A549 (cell line): ENCODE measurements around the gene DUSP14. TPM values are rescaled to one million over a fixed set of nuclear protein-coding genes. Genes with fewer than 3 reads are reported as not detected.

Experiments used
- ATAC-seq, 2 experiments: fragments of 200-7000 bp in 1 of 2; fragments of >200 bp in 1 of 2; cut with Nextera tagmentation in 1 of 2; cut with Tn5 transposase in 1 of 2; 3 replicates each; pipeline versions ENCODE4 v1.8.0 to v1.9.1; 2018 to 2020; ENCODE audit warnings: mild to moderate bottlenecking in 1 of 2, moderate library complexity in 1 of 2
- CTCF ChIA-PET: fragments of 300-600 bp; sonication (Branson Sonifier 250); formaldehyde crosslinking; extraction: SDS; loops from one replicate; lab custom pipeline; 2021; ENCODE audit warnings: antibody characterized with exemption, inconsistent platforms; lab: Yijun Ruan, JAX
- POLR2A ChIA-PET: fragments of 350-600 bp; formaldehyde crosslinking; extraction: SDS; loops from one replicate; lab custom pipeline; 2021; ENCODE audit warnings: antibody characterized with exemption, inconsistent platforms; lab: Yijun Ruan, JAX
- DNase-seq, 2 experiments: peaks; one replicate each; pipeline versions ENCODE4 v3.0.0 to v3.0.0-alpha.2; 2011 to 2016; ENCODE audit warnings: low read depth in 1 of 2, low spot score in 1 of 2
- FAIRE-seq: peaks from 2 replicates; lab custom pipeline; 2011; peaks lifted over from hg19 to GRCh38; lab: Jason Lieb, UNC
- H3K27ac ChIP-seq, 2 experiments: fragments of >200 bp; sonication (Bioruptor Twin); formaldehyde crosslinking; 3 replicates each; pipeline ENCODE4 v1.5.1; 2016 to 2017
- H3K4me1 ChIP-seq: fragments of >200 bp; sonication (Bioruptor Twin); formaldehyde crosslinking; 3 replicates; pipeline ENCODE4 v1.6.1; 2016
- H3K4me2 ChIP-seq: fragments of >200 bp; sonication (Bioruptor Twin); formaldehyde crosslinking; 3 replicates; pipeline ENCODE4 v1.6.1; 2016
- H3K4me3 ChIP-seq: fragments of >200 bp; sonication (Bioruptor Twin); formaldehyde crosslinking; 3 replicates; pipeline ENCODE4 v1.5.1; 2016
- H3K9me3 ChIP-seq: fragments of >200 bp; sonication (Bioruptor Twin); formaldehyde crosslinking; 3 replicates; pipeline ENCODE4 v1.6.1; 2016
- BHLHE40 ChIP-seq: IDR thresholded peaks from 2 replicates; pipeline ENCODE4 v1.6.1; 2012; ENCODE audit warnings: low read depth, low read length, inconsistent platforms
- CEBPB ChIP-seq, 2 experiments: fragments of >200 bp in 1 of 2; sonication (Bioruptor Twin) in 1 of 2; formaldehyde crosslinking in 1 of 2; IDR thresholded peaks; 2 replicates each; pipeline ENCODE4 v1.6.1; 2012 to 2016
- CHD2 ChIP-seq: fragments of 150-350 bp; IDR thresholded peaks from 2 replicates; pipeline ENCODE4 v1.6.1; 2014; ENCODE audit warnings: low read length; ENCODE audit not compliant: partially characterized antibody
- EHF ChIP-seq: fragments of 250-450 bp; sonication (Bioruptor Pico); IDR thresholded peaks from 2 replicates; pipeline ENCODE4 v1.5.0; 2020; ENCODE audit warnings: mild to moderate bottlenecking
- EP300 ChIP-seq, 2 experiments: fragments of >200 bp; sonication (Bioruptor Twin); formaldehyde crosslinking; IDR thresholded peaks; 2 replicates in 1 of 2; 3 replicates in 1 of 2; pipeline ENCODE4 v1.6.1; 2016 to 2017
- ESRRA ChIP-seq: fragments of 150-350 bp; IDR thresholded peaks from 2 replicates; pipeline ENCODE4 v1.6.1; 2014; ENCODE audit warnings: mild to moderate bottlenecking, low read length, borderline replicate concordance
- FOSB ChIP-seq: fragments of 250-450 bp; sonication (Bioruptor Pico); IDR thresholded peaks from 2 replicates; pipeline ENCODE4 v1.5.0; 2020; ENCODE audit warnings: mild to moderate bottlenecking, moderate library complexity
- FOSL2 ChIP-seq, 2 experiments: fragments of 450-650 bp in 1 of 2; fragments of >200 bp in 1 of 2; sonication (Bioruptor Twin) in 1 of 2; formaldehyde crosslinking; IDR thresholded peaks; 2 replicates each; pipeline versions ENCODE4 v1.5.0 to v1.6.1; 2016 to 2020; ENCODE audit warnings: mild to moderate bottlenecking in 1 of 2, moderate library complexity in 1 of 2
- HEYL ChIP-seq: fragments of 250-450 bp; sonication (Bioruptor Pico); IDR thresholded peaks from 2 replicates; pipeline ENCODE4 v1.8.0; 2021; ENCODE audit warnings: mild to moderate bottlenecking, moderate library complexity
- HOXB13 ChIP-seq: fragments of 250-450 bp; sonication (Bioruptor Pico); IDR thresholded peaks from 2 replicates; pipeline ENCODE4 v1.5.0; 2020; ENCODE audit warnings: low read depth, mild to moderate bottlenecking, moderate library complexity
- NPAS2 ChIP-seq: fragments of 250-450 bp; sonication (Bioruptor Pico); IDR thresholded peaks from 2 replicates; pipeline ENCODE4 v1.8.0; 2022; ENCODE audit warnings: mild to moderate bottlenecking, moderate library complexity, borderline replicate concordance
- POLR2AphosphoS2 ChIP-seq: conservative IDR thresholded peaks from 2 replicates; pipeline ENCODE4 v1.6.1; 2012; ENCODE audit warnings: low read length, improper control_type of control experiment, inconsistent platforms
- RCOR1 ChIP-seq: fragments of 150-350 bp; IDR thresholded peaks from 2 replicates; pipeline ENCODE4 v1.6.1; 2014; ENCODE audit warnings: antibody characterized with exemption, low read length, low read depth
- RFX5 ChIP-seq: fragments of 450-650 bp; IDR thresholded peaks from 2 replicates; pipeline ENCODE4 v1.7.1; 2014; ENCODE audit warnings: antibody characterized with exemption, mild to moderate bottlenecking, moderate library complexity
- RNF2 ChIP-seq: fragments of 200-600 bp; sonication (generic); IDR thresholded peaks from 2 replicates; pipeline ENCODE4 v1.6.1; 2016; ENCODE audit warnings: low read depth, mild to moderate bottlenecking, antibody characterized with exemption, moderate library complexity, borderline replicate concordance
- SMC3 ChIP-seq: fragments of >200 bp; sonication (Bioruptor Twin); formaldehyde crosslinking; IDR thresholded peaks from 3 replicates; pipeline ENCODE4 v1.6.1; 2018; ENCODE audit warnings: inconsistent platforms
- SREBF2 ChIP-seq: fragments of 450-650 bp; IDR thresholded peaks from 2 replicates; pipeline ENCODE4 v1.6.1; 2014; ENCODE audit warnings: mild to moderate bottlenecking, moderate library complexity
- TFCP2L1 ChIP-seq: fragments of 250-450 bp; sonication (Bioruptor Pico); IDR thresholded peaks from 2 replicates; pipeline ENCODE4 v1.5.0; 2021; ENCODE audit warnings: mild to moderate bottlenecking
- ZSCAN20 ChIP-seq: fragments of 250-450 bp; sonication (Bioruptor Pico); IDR thresholded peaks from 2 replicates; pipeline ENCODE4 v1.8.0; 2022; ENCODE audit warnings: mild to moderate bottlenecking, moderate library complexity
- WGBS: methylation state at CpG from one replicate; pipeline ENCODE4 v1.1.6; 2017; ENCODE audit errors: missing lambda C conversion rate; 5-methylcytosine and 5-hydroxymethylcytosine counted together
- polyA plus RNA-seq, 4 experiments: library from polyadenylated mRNA; depleted of rRNA in 3 of 4; stranded (reverse); fragments of >200 nt; fragmentation: RNase III in 1 of 4; extraction: RNeasy Plus Mini Kit Qiagen cat#74134 plus additional on column Dnase treatment in 1 of 4; gene quantifications; 2 replicates in 3 of 4; 3 replicates in 1 of 4; pipeline ENCODE4 v1.2.3, GENCODE V29; 2011 to 2017
- TF ChIP-seq, protein P1 (sequence below): fragments of 150-350 bp; IDR thresholded peaks from 2 replicates; pipeline ENCODE4 v1.6.1; 2014; ENCODE audit warnings: low read depth, mild to moderate bottlenecking, low read length
- TF ChIP-seq, protein P2 (sequence below): fragments of 450-650 bp; IDR thresholded peaks from 2 replicates; pipeline ENCODE4 v1.6.1; 2014; ENCODE audit warnings: antibody characterized with exemption
- TF ChIP-seq, protein P3 (sequence below): fragments of >200 bp; sonication (Bioruptor Twin); formaldehyde crosslinking; IDR thresholded peaks from 2 replicates; pipeline ENCODE4 v1.6.1; 2016
- TF ChIP-seq, protein P4 (sequence below): fragments of 200-600 bp; sonication (generic); IDR thresholded peaks from 2 replicates; pipeline ENCODE4 v1.6.1; 2016; ENCODE audit warnings: antibody characterized with exemption, mild to moderate bottlenecking, moderate library complexity
- TF ChIP-seq, protein P5 (sequence below): fragments of 250-450 bp; sonication (Bioruptor Pico); IDR thresholded peaks from 2 replicates; pipeline ENCODE4 v1.5.0; 2021; ENCODE audit warnings: mild to moderate bottlenecking, moderate library complexity, borderline replicate concordance

Gene DUSP14
- polyA plus RNA-seq, 2 of the 4 experiments (the other 2 are of a cell fraction): 32.7 to 35.5 TPM

DNA sequence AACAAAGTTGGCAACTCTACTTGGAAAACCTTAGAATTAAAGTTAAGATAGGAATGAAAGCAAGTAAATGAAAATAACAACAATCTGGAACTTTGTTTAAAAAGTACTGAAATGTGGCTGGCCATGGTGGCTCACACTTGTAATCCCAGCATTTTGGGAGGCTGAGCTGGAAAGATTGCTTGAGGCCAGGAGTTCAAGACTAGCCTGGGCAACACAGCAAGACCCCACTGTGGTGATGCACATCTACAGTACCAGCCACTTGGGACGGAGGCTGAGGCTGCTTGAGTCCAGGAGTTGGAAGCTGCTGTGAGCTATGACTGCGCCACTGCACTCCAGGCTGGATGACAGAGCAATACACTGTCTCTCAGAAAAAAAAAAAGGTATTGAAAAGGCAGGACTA is 67.8 kb downstream of the DUSP14 start:
- no peaks in the 10 kb centered on the region for H3K4me1 ChIP-seq
- no peak overlapping the region for H3K4me2 ChIP-seq
- TF ChIP-seq, protein P1, sequence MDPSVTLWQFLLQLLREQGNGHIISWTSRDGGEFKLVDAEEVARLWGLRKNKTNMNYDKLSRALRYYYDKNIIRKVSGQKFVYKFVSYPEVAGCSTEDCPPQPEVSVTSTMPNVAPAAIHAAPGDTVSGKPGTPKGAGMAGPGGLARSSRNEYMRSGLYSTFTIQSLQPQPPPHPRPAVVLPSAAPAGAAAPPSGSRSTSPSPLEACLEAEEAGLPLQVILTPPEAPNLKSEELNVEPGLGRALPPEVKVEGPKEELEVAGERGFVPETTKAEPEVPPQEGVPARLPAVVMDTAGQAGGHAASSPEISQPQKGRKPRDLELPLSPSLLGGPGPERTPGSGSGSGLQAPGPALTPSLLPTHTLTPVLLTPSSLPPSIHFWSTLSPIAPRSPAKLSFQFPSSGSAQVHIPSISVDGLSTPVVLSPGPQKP: no peak
- no peak for TF ChIP-seq HOXB13 (CRISPR knock-in tag)
- no peak for TF ChIP-seq CEBPB (IDR thresholded peaks at IDR 0.05)
- TF ChIP-seq, protein P2, sequence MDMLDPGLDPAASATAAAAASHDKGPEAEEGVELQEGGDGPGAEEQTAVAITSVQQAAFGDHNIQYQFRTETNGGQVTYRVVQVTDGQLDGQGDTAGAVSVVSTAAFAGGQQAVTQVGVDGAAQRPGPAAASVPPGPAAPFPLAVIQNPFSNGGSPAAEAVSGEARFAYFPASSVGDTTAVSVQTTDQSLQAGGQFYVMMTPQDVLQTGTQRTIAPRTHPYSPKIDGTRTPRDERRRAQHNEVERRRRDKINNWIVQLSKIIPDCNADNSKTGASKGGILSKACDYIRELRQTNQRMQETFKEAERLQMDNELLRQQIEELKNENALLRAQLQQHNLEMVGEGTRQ: no peak
- TF ChIP-seq, all 56 proteins: peak for 0
- 97% methylated on average over 2 of the region's 2 CpGs for WGBS
- ATAC-seq: no peak
- H3K27ac ChIP-seq: no peak overlapping the region
- ChIA-PET POLR2A (no interaction called here), CTCF (interaction anchor here (0.5 to 10.5 kb wide), 3 partner anchors 12 to 34 kb away, joined by 3 to 66 read pairs (median 3); no protein-coding TSS in a partner anchor)
- no peak for DNase-seq
- no peak overlapping the region for H3K4me3 ChIP-seq
- H3K9me3 ChIP-seq: no peaks in the 10 kb centered on the region
- FAIRE-seq: no peak

DNA sequence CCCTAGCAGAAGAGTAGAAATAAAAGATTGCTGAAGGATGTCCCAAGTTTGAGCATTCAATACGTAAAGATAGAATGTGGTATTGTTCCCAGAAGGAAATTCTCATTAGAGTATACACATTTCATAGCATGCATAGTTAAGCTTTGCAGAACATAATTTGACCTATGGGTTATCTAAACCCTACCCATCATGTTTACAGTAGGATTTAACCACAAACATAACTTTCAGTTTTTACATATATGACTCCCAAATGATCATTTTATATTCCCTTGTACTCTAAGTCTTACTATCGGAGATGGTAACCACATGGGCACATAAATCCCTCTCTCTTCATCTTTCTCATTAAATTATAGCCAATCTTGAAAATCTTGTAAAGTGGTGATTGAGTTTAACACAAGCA is 68.6 kb downstream of the DUSP14 start:
- FAIRE-seq: no peak
- no peak overlapping the region for H3K4me2 ChIP-seq
- H3K4me3 ChIP-seq: no peak overlapping the region
- H3K4me1 ChIP-seq: no peaks in the 10 kb centered on the region
- POLR2A ChIA-PET: no interaction called here
- H3K27ac ChIP-seq: no peak overlapping the region
- 95% methylated on average over 2 of the region's 2 CpGs for whole genome bisulfite sequencing
- no peaks in the 10 kb centered on the region for H3K9me3 ChIP-seq
- TF ChIP-seq, protein P3, sequence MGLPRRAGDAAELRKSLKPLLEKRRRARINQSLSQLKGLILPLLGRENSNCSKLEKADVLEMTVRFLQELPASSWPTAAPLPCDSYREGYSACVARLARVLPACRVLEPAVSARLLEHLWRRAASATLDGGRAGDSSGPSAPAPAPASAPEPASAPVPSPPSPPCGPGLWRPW: no peak
- TF ChIP-seq TFCP2L1 (CRISPR knock-in tag) (no peak), ESRRA (no peak), HEYL (CRISPR knock-in tag) (no peak)
- TF ChIP-seq, protein P4, sequence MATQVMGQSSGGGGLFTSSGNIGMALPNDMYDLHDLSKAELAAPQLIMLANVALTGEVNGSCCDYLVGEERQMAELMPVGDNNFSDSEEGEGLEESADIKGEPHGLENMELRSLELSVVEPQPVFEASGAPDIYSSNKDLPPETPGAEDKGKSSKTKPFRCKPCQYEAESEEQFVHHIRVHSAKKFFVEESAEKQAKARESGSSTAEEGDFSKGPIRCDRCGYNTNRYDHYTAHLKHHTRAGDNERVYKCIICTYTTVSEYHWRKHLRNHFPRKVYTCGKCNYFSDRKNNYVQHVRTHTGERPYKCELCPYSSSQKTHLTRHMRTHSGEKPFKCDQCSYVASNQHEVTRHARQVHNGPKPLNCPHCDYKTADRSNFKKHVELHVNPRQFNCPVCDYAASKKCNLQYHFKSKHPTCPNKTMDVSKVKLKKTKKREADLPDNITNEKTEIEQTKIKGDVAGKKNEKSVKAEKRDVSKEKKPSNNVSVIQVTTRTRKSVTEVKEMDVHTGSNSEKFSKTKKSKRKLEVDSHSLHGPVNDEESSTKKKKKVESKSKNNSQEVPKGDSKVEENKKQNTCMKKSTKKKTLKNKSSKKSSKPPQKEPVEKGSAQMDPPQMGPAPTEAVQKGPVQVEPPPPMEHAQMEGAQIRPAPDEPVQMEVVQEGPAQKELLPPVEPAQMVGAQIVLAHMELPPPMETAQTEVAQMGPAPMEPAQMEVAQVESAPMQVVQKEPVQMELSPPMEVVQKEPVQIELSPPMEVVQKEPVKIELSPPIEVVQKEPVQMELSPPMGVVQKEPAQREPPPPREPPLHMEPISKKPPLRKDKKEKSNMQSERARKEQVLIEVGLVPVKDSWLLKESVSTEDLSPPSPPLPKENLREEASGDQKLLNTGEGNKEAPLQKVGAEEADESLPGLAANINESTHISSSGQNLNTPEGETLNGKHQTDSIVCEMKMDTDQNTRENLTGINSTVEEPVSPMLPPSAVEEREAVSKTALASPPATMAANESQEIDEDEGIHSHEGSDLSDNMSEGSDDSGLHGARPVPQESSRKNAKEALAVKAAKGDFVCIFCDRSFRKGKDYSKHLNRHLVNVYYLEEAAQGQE: no peak
- TF ChIP-seq, all 56 proteins: peak for 0
- CTCF ChIA-PET: interaction anchor here (2.4 to 10.5 kb wide), 2 partner anchors 12 to 31 kb away, joined by 7 to 66 read pairs; no protein-coding TSS in a partner anchor
- no peak for ATAC-seq
- no peak for DNase-seq

DNA sequence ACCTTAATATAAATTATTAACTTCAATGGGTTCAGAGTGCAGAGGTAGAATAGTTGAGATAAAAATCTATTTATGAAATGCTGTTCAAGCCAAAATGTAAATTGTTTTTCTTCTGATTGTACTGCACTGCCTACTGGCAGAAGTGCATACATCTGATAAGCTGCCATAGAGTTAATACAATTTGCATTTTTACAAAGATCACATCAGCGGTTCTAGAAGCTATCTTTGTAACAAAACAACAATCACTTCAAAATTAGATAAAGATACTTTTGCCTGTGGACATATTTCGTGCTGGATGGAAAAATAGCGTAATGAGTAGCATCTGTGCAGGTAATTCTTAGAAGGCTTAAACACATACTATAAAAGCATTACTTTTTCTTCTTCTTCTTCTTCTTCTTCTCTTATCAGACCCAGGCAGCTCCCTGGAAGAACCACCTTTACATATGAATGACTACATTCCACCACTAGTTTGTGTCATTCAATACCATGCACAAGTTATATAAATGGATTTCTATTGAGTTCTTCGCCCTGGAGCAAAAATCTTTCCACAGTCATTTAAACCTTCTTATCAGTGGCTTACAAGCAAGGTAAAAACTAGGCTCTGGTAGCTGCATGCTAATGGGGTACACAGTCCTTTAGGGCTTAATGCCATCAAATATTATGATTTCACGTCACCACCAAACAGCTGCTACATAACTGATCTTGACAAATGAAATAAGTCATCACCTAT is 72.5 kb downstream of the DUSP14 start:
- DNase-seq: no peak
- no peak for TF ChIP-seq RFX5
- no peak for TF ChIP-seq FOSB (CRISPR knock-in tag)
- TF ChIP-seq FOSL2 (IDR thresholded peaks at IDR 0.05): no peak
- no peak for TF ChIP-seq FOSL2 (CRISPR knock-in tag; IDR thresholded peaks at IDR 0.05)
- TF ChIP-seq RCOR1: no peak
- TF ChIP-seq CHD2: no peak
- TF ChIP-seq NPAS2: no peak
- TF ChIP-seq CEBPB (IDR thresholded peaks at IDR 0.05): no peak
- TF ChIP-seq SREBF2: no peak
- TF ChIP-seq RNF2: no peak
- TF ChIP-seq EP300 (IDR thresholded peaks at IDR 0.05): no peak
- TF ChIP-seq EHF: no peak
- no peak for TF ChIP-seq BHLHE40
- no peak for TF ChIP-seq SMC3
- TF ChIP-seq, protein P5, sequence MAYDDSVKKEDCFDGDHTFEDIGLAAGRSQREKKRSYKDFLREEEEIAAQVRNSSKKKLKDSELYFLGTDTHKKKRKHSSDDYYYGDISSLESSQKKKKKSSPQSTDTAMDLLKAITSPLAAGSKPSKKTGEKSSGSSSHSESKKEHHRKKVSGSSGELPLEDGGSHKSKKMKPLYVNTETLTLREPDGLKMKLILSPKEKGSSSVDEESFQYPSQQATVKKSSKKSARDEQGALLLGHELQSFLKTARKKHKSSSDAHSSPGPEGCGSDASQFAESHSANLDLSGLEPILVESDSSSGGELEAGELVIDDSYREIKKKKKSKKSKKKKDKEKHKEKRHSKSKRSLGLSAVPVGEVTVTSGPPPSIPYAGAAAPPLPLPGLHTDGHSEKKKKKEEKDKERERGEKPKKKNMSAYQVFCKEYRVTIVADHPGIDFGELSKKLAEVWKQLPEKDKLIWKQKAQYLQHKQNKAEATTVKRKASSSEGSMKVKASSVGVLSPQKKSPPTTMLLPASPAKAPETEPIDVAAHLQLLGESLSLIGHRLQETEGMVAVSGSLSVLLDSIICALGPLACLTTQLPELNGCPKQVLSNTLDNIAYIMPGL: no peak
- TF ChIP-seq ZSCAN20 (CRISPR knock-in tag): no peak
- no peak for TF ChIP-seq POLR2AphosphoS2
- no peak for TF ChIP-seq ESRRA
- TF ChIP-seq, all 56 proteins: peak for 0
- ChIA-PET POLR2A (no interaction called here), CTCF (interaction anchor here (0.6 to 1.1 kb wide), 2 partner anchors 22 to 242 kb away, joined by 3 to 4 read pairs; no protein-coding TSS in a partner anchor)
- H3K4me3 ChIP-seq: no peak overlapping the region
- H3K27ac ChIP-seq: no peak overlapping the region
- no peak overlapping the region for H3K4me2 ChIP-seq
- FAIRE-seq: no peak
- 92% methylated on average over 5 of the region's 5 CpGs for WGBS
- no peak for ATAC-seq
- H3K9me3 ChIP-seq: no peaks in the 10 kb centered on the region
- no peaks in the 10 kb centered on the region for H3K4me1 ChIP-seq
